HL-60 (cell line): ENCODE results near the gene GALNT3.

Source experiments
- DNase-seq, 2 experiments: peaks; one replicate each; pipeline ENCODE4 v3.0.0-alpha.2; 2010 to 2020; ENCODE audit warnings: low read depth in 1 of 2, low spot score in 1 of 2
- H3K27ac ChIP-seq: fragments of 250-450 bp; sonication (Bioruptor Pico); replicated peaks from 2 replicates; pipeline ENCODE4 v1.5.1; 2020; ENCODE audit warnings: mild to moderate bottlenecking, moderate library complexity
- H3K27me3 ChIP-seq: fragments of 250-450 bp; sonication (Bioruptor Pico); 2 replicates; pipeline ENCODE4 v1.5.1; 2021; ENCODE audit warnings: mild to moderate bottlenecking, moderate library complexity; ENCODE audit not compliant: insufficient read depth, poor library complexity, severe bottlenecking
- H3K4me3 ChIP-seq: replicated peaks from 2 replicates; pipeline ENCODE4 v1.5.1; 2011; ENCODE audit warnings: mild to moderate bottlenecking, control low read depth, low read length; ENCODE audit not compliant: insufficient read depth
- GABPA ChIP-seq: IDR thresholded peaks from 2 replicates; pipeline ENCODE4 v1.6.1; 2012; ENCODE audit warnings: low read depth
- POLR2AphosphoS5 ChIP-seq: IDR thresholded peaks from 2 replicates; pipeline ENCODE4 v1.6.1; 2012; ENCODE audit warnings: low read depth
- REST ChIP-seq: IDR thresholded peaks from 2 replicates; pipeline ENCODE4 v1.6.1; 2012; ENCODE audit warnings: low read depth; ENCODE audit not compliant: insufficient replicate concordance
- SPI1 ChIP-seq: IDR thresholded peaks from 2 replicates; pipeline ENCODE4 v1.6.1; 2012; ENCODE audit warnings: low read depth, mild to moderate bottlenecking, borderline replicate concordance
- TF ChIP-seq, protein P1 (sequence below): IDR thresholded peaks from one replicate; pipeline ENCODE4 v1.5.1; 2011; ENCODE audit warnings: low read length, control low read depth, inconsistent platforms; ENCODE audit not compliant: insufficient read depth

Gene GALNT3

GRCh38 chr2:165818920-165819319, 24.9 kb upstream of the GALNT3 start:
- Histone ChIP-seq H3K27ac (no peak overlapping the region), H3K27me3 (no peaks in the 10 kb centered on the region), H3K4me3 (no peak overlapping the region)
- TF ChIP-seq, protein P1, sequence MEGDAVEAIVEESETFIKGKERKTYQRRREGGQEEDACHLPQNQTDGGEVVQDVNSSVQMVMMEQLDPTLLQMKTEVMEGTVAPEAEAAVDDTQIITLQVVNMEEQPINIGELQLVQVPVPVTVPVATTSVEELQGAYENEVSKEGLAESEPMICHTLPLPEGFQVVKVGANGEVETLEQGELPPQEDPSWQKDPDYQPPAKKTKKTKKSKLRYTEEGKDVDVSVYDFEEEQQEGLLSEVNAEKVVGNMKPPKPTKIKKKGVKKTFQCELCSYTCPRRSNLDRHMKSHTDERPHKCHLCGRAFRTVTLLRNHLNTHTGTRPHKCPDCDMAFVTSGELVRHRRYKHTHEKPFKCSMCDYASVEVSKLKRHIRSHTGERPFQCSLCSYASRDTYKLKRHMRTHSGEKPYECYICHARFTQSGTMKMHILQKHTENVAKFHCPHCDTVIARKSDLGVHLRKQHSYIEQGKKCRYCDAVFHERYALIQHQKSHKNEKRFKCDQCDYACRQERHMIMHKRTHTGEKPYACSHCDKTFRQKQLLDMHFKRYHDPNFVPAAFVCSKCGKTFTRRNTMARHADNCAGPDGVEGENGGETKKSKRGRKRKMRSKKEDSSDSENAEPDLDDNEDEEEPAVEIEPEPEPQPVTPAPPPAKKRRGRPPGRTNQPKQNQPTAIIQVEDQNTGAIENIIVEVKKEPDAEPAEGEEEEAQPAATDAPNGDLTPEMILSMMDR: no peak
- TF ChIP-seq SPI1 (no peak), REST (no peak), GABPA (no peak), POLR2AphosphoS5 (no peak)
- no peak for DNase-seq

- peak in 1 of 2 experiments; percentile 3 for DNase-seq
- H3K27me3 ChIP-seq: no peaks in the 10 kb centered on the region
- H3K27ac ChIP-seq: peak overlapping the region; percentile 47
- no peak overlapping the region for H3K4me3 ChIP-seq
- TF ChIP-seq SPI1: peak; percentile 34; the same call in 1 of the 2 replicates
- TF ChIP-seq GABPA: no peak
Observed at GRCh38 chr2:165815299-165816141, 21.5 kb upstream of the GALNT3 start.

- Histone ChIP-seq H3K27ac (no peak overlapping the region), H3K4me3 (no peak overlapping the region), H3K27me3 (no peaks in the 10 kb centered on the region)
- DNase-seq: no peak
- TF ChIP-seq REST (no peak), POLR2AphosphoS5 (no peak), GABPA (no peak), SPI1 (no peak)
- TF ChIP-seq, protein P1: no peak
Observed at GRCh38 chr2:165814473-165814872, 20.4 kb upstream of the GALNT3 start.

DNA sequence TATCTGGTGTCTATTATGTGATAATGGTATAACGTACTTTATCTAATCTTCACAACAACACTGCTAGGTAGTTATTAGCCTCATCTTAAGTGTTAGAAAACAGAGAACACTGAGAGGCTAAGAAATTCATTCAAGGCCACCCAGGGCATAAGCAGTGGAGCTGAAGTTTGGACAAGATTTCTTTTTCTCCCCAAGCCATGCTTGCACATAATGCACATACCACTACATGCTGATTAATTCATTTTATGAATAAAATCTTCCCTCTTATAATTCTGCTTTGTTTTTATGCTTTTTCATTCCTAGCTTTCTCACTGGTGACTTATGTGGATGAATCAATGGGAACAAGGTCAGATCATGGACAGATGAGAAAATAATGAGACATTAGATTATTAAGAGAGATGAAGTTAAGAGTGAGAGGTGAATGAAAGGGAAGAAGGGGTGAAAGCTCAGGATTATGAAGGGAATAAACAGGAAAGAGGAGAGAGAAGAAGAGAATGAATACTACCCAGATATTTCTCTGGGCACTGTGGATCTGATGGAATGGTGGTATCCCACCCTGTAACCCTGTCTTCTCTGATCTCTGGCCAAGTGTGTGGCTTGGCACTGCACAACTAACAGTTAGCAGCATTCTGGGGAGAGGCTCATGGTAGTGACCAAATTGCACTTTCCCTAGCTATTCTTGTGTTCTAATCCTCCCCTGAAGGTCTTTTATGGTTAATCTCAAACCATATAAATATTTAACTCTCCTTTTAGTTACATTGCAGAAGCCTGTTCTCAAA, 17.7 kb upstream of the GALNT3 start:
- H3K27me3 ChIP-seq: no peaks in the 10 kb centered on the region
- TF ChIP-seq GABPA: no peak
- no peak for TF ChIP-seq POLR2AphosphoS5
- TF ChIP-seq, protein P1: no peak
- no peak for TF ChIP-seq SPI1
- no peak for TF ChIP-seq REST
- DNase-seq: no peak
- no peak overlapping the region for H3K4me3 ChIP-seq
- no peak overlapping the region for H3K27ac ChIP-seq
